Measurements from ENCODE around the gene OCEL1. TPM values are rescaled to one million over a fixed set of nuclear protein-coding genes. Genes with fewer than 3 reads are reported as not detected.

The OCEL1 gene
- total and polyA plus RNA-seq, 2 of the 13 experiments (the other 11 are each of a cell fraction or from before 2014, with no cell fraction given), result 10.6 to 17.2 TPM

- TF ChIP-seq ZNF609 (CRISPR knock-in tag; IDR thresholded peaks at IDR 0.05; ENCODE audit: borderline replicate concordance) (no peak), CREB3 (CRISPR knock-in tag; IDR thresholded peaks at IDR 0.05) (no peak), POLR2A (IDR thresholded peaks at IDR 0.05; ENCODE audit: insufficient read depth in 1 of 2, low read depth in 2 of 2, low read length in 2 of 2) (peak; percentile 65 to 82), PPARG (CRISPR knock-in tag; conservative IDR thresholded peaks at IDR 0.05) (no peak), ATF2 (CRISPR knock-in tag; IDR thresholded peaks at IDR 0.05) (no peak), PLRG1 (conservative IDR thresholded peaks at IDR 0.05) (no peak), ZNF598 (CRISPR knock-in tag; IDR thresholded peaks at IDR 0.05; ENCODE audit: borderline replicate concordance) (peak; percentile 50; the same call in 1 of the 2 replicates), ZNF556 (CRISPR knock-in tag; IDR thresholded peaks at IDR 0.05; ENCODE audit: borderline replicate concordance) (peak; percentile 42; the same call in 1 of the 2 replicates), ZNF564 (CRISPR knock-in tag; IDR thresholded peaks at IDR 0.05) (no peak), HNRNPUL1 (IDR thresholded peaks at IDR 0.05; ENCODE audit: low read depth, low read length) (no peak), NFKB2 (CRISPR knock-in tag; IDR thresholded peaks at IDR 0.05; ENCODE audit: borderline replicate concordance) (peak; percentile 70; the same call in 1 of the 2 replicates), HDAC1 (CRISPR knock-in tag; IDR thresholded peaks at IDR 0.05) (peak; percentile 89), PBX3 (CRISPR knock-in tag; IDR thresholded peaks at IDR 0.05; ENCODE audit: borderline replicate concordance) (no peak), ZNF549 (CRISPR knock-in tag; IDR thresholded peaks at IDR 0.05) (no peak), CHD2 (IDR thresholded peaks at IDR 0.05; ENCODE audit: low read depth, low read length) (no peak), NFKBIZ (CRISPR knock-in tag; IDR thresholded peaks at IDR 0.05) (no peak), SP1 (IDR thresholded peaks at IDR 0.05) (no peak), SP1 (CRISPR knock-in tag; IDR thresholded peaks at IDR 0.05) (peak; percentile 49), ESRRA (CRISPR knock-in tag; IDR thresholded peaks at IDR 0.05; ENCODE audit: low read depth) (no peak), MAFF (IDR thresholded peaks at IDR 0.05; ENCODE audit: low read depth, low read length) (no peak), POLR2G (IDR thresholded peaks at IDR 0.05; ENCODE audit: low read depth, low read length) (peak; percentile 89), PBX2 (CRISPR knock-in tag; IDR thresholded peaks at IDR 0.05) (no peak)
These were observed 41.2 kb downstream of the OCEL1 start, which contains the start of gene BABAM1 (continued) for GRCh38 chr19:17266975-17267788.

Data from HepG2 (cell line).